Activated CD8-positive, alpha-beta T cell treated with anti-CD3 and anti-CD28 coated beads, Interleukin-2, amount 10 ng/mL, durations not matched to agents 7 days and 5 days (primary cell): ENCODE results near the gene NADSYN1. TPM values are rescaled to one million over a fixed set of nuclear protein-coding genes. Genes with fewer than 3 reads are reported as not detected.
"Not testable (repeated sequence)": the region's sequence is repeated elsewhere in the genome, so short reads cannot be mapped to it uniquely, and the experiment has no call there.

Source experiments
- ATAC-seq: fragments of 150-1000 bp; cut with Tn5 transposase; one replicate; pipeline ENCODE4 v1.10.0; 2021; ENCODE audit warnings: moderate library complexity
- CTCF ChIA-PET: fragments of 350-600 bp; sonication (Branson Sonifier 250); formaldehyde crosslinking; loops from one replicate; lab custom pipeline; 2021; ENCODE audit warnings: antibody characterized with exemption; lab: Charles Lee
- POLR2A ChIA-PET: fragments of 350-600 bp; sonication (Branson Sonifier 250); formaldehyde crosslinking; loops from one replicate; lab custom pipeline; 2021; ENCODE audit warnings: antibody characterized with exemption; lab: Charles Lee
- DNase-seq: peaks from one replicate; pipeline ENCODE4 v3.0.0-alpha.2; 2020
- H3K27ac Mint-ChIP-seq: one replicate; pipeline ENCODE4 v1.8.0; 2021; ENCODE audit warnings: mild to moderate bottlenecking, mixed read lengths
- H3K27me3 Mint-ChIP-seq: one replicate; pipeline ENCODE4 v1.8.0; 2021; ENCODE audit warnings: low read depth, mixed read lengths
- H3K36me3 Mint-ChIP-seq: one replicate; pipeline ENCODE4 v1.8.0; 2021; ENCODE audit warnings: low read depth, mixed read lengths
- H3K4me1 Mint-ChIP-seq: one replicate; pipeline ENCODE4 v1.8.0; 2021; ENCODE audit warnings: low read depth, mixed read lengths
- H3K4me3 Mint-ChIP-seq: one replicate; pipeline ENCODE4 v1.8.0; 2021; ENCODE audit warnings: mild to moderate bottlenecking, mixed read lengths
- H3K9me3 Mint-ChIP-seq: one replicate; pipeline ENCODE4 v1.8.0; 2022; ENCODE audit warnings: mixed read lengths; ENCODE audit not compliant: insufficient read depth
- total RNA-seq, 2 experiments: library from RNA; stranded (reverse); gene quantifications; one replicate each; pipeline ENCODE4 v1.2.3, GENCODE V29; 2021

The NADSYN1 gene
- total RNA-seq, 2 experiments from 2014 or later: 118 to 127 TPM

DNA sequence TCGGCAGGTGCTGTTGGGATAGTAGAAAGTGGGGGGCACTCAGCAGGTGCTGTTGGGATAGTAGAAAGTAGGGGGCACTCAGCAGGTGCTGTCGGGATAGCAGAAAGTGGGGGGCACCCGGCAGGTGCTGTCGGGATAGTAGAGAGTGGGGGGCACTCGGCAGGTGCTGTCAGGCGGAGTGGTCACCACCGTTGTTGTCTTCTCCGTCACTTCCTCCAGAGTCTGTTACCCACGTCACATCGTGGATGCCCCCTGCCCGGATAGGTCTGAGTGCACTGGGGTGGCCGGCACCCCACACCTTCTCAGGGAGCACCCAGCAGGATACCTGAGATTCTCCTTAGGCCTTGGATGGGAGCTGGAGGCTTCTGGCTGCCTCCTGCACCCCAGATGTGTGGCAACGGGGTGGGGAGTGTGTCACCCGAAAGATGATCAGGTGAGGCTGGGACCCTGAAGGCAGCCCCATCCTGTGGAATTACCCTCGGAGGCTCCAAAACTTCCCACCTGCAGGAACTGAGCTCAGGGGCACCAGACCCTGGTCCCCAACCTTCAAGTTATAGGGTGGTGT lies 50.0 kb downstream of the NADSYN1 start:
- ChIA-PET CTCF (no interaction called here), POLR2A (no interaction called here)
- H3K4me1 Mint-ChIP-seq: peaks cover 6% of the 10 kb centered on the region
- DNase-seq (no peak), ATAC-seq (no peak)
- H3K9me3 Mint-ChIP-seq: peaks cover 5% of the 10 kb centered on the region
- peaks cover 54% of the 10 kb centered on the region for H3K36me3 Mint-ChIP-seq
- H3K27me3 Mint-ChIP-seq: no peaks in the 10 kb centered on the region
- no peak overlapping the region for H3K27ac Mint-ChIP-seq
- H3K4me3 Mint-ChIP-seq: no peak overlapping the region

DNA sequence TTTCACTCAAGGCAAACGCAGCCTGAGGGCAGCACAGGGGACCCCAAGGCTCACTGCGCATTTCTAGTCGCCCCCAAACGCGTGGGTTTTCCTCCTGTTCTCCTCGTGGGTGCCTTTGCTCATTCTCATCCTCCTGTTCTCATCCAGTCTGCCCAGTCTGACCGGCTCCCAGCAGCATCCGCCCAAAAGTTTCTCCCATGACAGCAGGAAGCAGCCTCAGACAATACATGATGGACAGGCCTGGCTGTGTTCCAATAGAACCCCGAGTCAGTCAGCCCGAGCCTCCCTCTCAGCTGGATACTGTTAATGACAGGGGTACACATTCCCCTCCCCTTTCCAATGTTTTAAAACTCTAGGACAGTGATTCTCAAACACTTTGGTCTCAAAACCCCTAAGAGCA lies 51.5 kb downstream of the NADSYN1 start:
- no peak for ATAC-seq
- H3K9me3 Mint-ChIP-seq: peaks cover 17% of the 10 kb centered on the region
- ChIA-PET POLR2A (no interaction called here), CTCF (interaction anchor here (0.6 kb wide), 1 partner anchor 1588 kb away, joined by 3 read pairs; no protein-coding TSS in a partner anchor)
- no peak overlapping the region for H3K27ac Mint-ChIP-seq
- H3K4me3 Mint-ChIP-seq: no peak overlapping the region
- DNase-seq: no peak
- peaks cover 42% of the 10 kb centered on the region for H3K36me3 Mint-ChIP-seq
- no peaks in the 10 kb centered on the region for H3K4me1 Mint-ChIP-seq
- H3K27me3 Mint-ChIP-seq: peaks cover 2% of the 10 kb centered on the region

DNA sequence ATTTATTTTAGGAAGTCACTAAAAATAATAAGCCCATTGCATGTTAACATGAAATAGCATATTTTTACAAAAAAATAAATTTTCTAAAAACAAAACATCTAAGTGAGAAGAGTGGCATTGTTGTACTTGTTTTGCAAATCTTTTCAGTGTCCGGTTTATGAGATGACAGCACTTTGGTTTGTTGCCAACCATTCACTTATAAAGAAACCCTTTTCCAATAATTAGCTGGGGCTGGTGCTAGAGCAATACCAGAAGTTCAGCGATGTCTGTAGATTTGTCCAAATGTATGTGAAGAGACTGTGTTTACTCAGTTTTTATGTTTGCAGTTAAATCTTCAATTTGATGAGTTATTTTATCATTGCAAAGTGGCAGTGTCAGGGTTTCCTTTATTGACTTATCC lies 52.0 kb downstream of the NADSYN1 start:
- Mint-ChIP-seq H3K36me3 (peaks cover 40% of the 10 kb centered on the region), H3K4me1 (no peaks in the 10 kb centered on the region), H3K9me3 (peaks cover 21% of the 10 kb centered on the region), H3K27me3 (peaks cover 2% of the 10 kb centered on the region), H3K27ac (no peak overlapping the region), H3K4me3 (no peak overlapping the region)
- DNase-seq: no peak
- ATAC-seq: no peak
- ChIA-PET CTCF (interaction anchor here (0.6 kb wide), 1 partner anchor 1587 kb away, joined by 3 read pairs; no protein-coding TSS in a partner anchor), POLR2A (no interaction called here)

DNA sequence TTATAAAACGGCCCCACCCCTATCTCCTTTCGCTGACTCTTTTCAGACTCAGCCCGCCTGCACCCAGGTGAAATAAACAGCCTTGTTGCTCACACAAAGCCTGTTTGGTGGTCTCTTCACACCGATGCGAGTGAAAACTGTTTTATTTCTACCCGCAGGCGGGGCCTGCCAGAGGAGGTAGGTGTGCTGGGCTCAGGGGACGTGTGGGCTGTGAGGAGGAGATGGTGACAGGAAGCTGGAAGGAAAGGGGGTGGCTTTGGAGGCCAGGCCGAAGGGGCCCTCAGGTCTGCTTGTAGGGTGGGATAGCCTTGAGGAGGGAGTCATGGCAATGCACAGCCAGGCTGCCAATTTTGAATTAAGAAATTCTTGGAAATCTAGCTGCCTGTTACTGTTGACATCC lies 52.8 kb downstream of the NADSYN1 start:
- Mint-ChIP-seq H3K4me1 (no peaks in the 10 kb centered on the region), H3K36me3 (peaks cover 32% of the 10 kb centered on the region), H3K27me3 (peaks cover 2% of the 10 kb centered on the region), H3K9me3 (peaks cover 21% of the 10 kb centered on the region), H3K4me3 (no peak overlapping the region), H3K27ac (no peak overlapping the region)
- ATAC-seq (no peak), DNase-seq (no peak)
- CTCF ChIA-PET: no interaction called here
- POLR2A ChIA-PET: no interaction called here

DNA sequence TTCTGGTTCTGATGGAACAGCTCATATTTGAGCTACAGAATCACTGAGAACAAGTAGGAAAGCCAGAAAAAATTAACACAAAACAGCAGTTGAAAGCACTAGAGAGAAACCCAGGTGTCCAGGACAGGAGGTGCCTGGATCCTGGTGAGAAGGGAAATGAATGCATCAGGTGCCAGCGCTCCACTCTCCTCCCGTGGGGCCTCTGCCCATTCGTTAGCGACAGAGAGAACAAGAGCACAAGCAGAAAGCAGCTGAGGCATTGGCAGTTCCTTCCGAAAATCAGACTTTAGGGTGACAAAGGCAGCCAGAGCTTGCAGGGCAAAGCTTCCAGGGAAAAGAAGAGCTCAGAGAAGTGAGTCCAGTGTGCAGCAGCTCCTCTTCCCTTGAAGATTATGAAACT lies 54.1 kb downstream of the NADSYN1 start:
- Mint-ChIP-seq H3K4me1 (no peaks in the 10 kb centered on the region), H3K4me3 (no peak overlapping the region), H3K27ac (no peak overlapping the region), H3K9me3 (peaks cover 21% of the 10 kb centered on the region), H3K27me3 (peaks cover 2% of the 10 kb centered on the region), H3K36me3 (peaks cover 27% of the 10 kb centered on the region)
- DNase-seq: no peak
- POLR2A ChIA-PET: no interaction called here
- CTCF ChIA-PET: no interaction called here
- no peak for ATAC-seq

DNA sequence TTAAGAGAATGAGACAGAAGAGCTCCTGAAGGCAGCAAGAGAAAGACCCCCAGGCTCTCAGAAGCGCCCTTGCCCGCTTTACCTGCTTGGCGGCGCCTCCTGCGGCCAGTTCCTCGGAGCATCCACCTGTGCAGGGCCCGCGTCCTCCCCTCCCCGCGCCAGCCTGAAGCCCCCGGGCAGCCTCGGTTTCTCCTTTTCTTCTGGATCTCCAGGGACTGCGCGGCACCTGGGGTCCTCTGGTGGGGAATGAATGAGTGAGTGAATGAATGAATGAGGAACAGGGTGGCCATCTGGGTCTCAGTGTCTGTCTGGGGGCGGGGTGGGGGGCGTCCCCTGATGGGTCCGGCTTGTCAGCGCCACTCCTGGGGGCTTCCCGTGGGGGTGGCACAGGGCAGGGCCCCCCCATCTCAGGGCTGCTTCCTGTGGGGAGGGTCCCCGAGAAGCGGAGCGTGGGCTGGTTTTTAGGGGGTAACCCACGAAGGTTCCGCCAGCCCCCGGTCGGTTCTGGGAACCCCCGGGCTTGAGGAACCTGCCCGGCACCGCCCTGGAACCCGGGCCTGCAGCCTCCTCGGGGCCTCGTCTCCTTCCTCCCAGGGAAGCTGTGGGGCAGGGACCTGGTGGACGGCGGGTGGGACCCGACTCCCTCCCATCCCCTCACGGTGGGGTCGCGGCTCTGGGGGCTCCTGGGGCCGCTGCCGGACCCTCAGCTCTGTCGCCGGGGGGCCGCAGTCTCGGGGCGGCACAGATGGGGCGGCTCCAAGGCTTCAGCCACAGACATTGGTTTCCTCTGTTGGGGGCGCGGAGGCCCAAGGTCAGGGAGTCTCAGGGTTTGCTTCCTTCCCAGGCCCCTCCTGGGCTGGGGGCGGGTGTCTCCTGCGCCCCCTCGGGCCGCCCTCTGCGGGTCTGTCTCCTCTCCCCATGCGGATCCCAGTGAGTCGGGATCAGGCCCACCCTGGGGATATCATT lies 65.8 kb downstream of the NADSYN1 start:
- ChIA-PET CTCF (no interaction called here), POLR2A (no interaction called here)
- H3K27me3 Mint-ChIP-seq: no peaks in the 10 kb centered on the region
- H3K4me3 Mint-ChIP-seq: no peak overlapping the region
- no peak overlapping the region for H3K27ac Mint-ChIP-seq
- H3K4me1 Mint-ChIP-seq: no peaks in the 10 kb centered on the region
- no peaks in the 10 kb centered on the region for H3K36me3 Mint-ChIP-seq
- ATAC-seq (no peak), DNase-seq (no peak)
- no peaks in the 10 kb centered on the region for H3K9me3 Mint-ChIP-seq

DNA sequence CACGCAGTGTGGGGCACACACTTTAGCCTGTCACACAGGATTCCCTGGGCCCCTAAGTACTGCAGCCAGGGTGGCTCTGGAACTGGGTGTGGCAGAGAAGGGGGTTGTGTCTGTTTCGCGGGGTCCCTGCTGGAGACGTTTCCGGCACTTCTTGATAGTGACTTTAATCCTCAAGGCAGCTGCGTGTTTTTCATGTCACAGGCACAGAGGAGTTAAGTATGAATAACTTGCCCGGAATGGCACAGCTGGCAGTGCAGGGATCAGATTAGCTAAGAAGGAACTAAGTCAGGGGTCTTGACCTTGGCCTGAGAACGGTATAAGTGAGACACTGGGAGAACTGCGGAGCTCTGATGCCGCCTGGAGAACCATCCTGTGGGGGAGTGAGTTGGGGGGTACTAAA lies 66.5 kb downstream of the NADSYN1 start:
- H3K27ac Mint-ChIP-seq: no peak overlapping the region
- no peaks in the 10 kb centered on the region for H3K4me1 Mint-ChIP-seq
- H3K36me3 Mint-ChIP-seq: no peaks in the 10 kb centered on the region
- POLR2A ChIA-PET: no interaction called here
- ATAC-seq (no peak), DNase-seq (no peak)
- H3K27me3 Mint-ChIP-seq: no peaks in the 10 kb centered on the region
- H3K4me3 Mint-ChIP-seq: no peak overlapping the region
- no peaks in the 10 kb centered on the region for H3K9me3 Mint-ChIP-seq
- CTCF ChIA-PET: no interaction called here

DNA sequence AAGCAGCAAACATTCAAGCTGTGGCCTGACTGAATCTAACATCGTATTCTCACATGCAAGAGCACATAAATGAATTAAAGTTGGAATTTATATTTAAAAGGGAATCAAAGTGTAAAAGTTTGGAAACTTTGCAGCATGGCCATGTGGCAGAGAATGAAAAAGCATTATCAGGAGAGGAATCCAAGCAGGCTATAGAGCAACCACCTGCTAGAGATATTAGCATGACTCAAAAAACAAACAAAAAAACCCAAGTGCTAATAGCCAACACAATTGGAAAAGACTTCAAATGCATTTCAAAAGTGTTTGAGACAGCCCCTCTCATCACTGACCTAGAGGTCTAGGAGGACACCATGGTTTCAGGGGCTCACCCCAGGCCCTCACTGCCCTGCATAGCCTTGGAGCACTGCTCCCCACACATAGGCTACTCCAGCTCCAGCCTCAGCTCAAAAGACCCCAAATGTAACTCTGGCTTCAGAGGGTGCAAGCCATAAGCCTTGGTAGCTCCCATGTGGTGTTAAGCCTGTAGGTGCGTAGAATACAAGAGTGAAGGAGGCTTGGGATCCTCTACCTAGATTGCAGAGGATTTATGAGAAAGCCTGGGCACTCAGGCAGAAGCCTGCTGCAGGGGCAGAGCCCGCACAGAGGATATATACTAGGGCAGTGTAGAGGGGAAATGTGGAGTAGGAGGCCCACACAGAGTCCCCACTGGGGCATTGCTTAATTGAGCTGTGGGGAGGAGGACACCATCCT lies 72.4 kb downstream of the NADSYN1 start:
- Mint-ChIP-seq H3K4me1 (no peaks in the 10 kb centered on the region), H3K27me3 (peaks cover 3% of the 10 kb centered on the region), H3K36me3 (no peaks in the 10 kb centered on the region), H3K9me3 (no peaks in the 10 kb centered on the region), H3K4me3 (no peak overlapping the region), H3K27ac (no peak overlapping the region)
- DNase-seq: no peak
- CTCF ChIA-PET: no interaction called here
- POLR2A ChIA-PET: no interaction called here
- ATAC-seq: no peak

DNA sequence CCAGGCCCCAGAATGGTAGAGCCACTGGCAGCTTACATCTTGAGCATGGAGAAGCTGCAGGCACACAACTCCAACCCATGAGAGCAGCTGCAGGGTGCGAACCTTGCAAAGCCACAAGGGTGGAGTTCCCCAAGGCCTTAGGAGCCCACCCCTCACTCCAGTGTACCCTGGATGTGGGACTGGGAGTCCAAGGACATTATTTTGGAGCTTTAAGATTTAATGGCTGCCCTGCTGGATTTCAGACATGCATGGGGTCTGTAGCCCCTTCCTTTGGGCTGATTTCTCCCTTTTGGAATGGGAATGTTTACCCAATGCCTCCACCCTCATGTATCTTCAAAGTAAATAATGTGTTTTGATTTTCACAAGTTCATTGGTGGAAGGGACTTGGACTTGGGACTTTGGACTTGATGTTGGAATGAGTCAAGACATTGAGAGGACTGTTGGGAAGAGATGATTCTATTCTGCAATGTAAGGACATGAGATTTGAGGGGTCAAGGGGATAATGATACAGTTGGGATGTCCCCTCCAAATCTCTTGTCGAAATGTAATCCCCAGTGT lies 73.0 kb downstream of the NADSYN1 start:
- Mint-ChIP-seq H3K27me3 (peaks cover 6% of the 10 kb centered on the region), H3K27ac (no peak overlapping the region), H3K9me3 (no peaks in the 10 kb centered on the region), H3K36me3 (no peaks in the 10 kb centered on the region), H3K4me1 (no peaks in the 10 kb centered on the region), H3K4me3 (no peak overlapping the region)
- CTCF ChIA-PET: no interaction called here
- DNase-seq: no peak
- POLR2A ChIA-PET: no interaction called here
- ATAC-seq: no peak

DNA sequence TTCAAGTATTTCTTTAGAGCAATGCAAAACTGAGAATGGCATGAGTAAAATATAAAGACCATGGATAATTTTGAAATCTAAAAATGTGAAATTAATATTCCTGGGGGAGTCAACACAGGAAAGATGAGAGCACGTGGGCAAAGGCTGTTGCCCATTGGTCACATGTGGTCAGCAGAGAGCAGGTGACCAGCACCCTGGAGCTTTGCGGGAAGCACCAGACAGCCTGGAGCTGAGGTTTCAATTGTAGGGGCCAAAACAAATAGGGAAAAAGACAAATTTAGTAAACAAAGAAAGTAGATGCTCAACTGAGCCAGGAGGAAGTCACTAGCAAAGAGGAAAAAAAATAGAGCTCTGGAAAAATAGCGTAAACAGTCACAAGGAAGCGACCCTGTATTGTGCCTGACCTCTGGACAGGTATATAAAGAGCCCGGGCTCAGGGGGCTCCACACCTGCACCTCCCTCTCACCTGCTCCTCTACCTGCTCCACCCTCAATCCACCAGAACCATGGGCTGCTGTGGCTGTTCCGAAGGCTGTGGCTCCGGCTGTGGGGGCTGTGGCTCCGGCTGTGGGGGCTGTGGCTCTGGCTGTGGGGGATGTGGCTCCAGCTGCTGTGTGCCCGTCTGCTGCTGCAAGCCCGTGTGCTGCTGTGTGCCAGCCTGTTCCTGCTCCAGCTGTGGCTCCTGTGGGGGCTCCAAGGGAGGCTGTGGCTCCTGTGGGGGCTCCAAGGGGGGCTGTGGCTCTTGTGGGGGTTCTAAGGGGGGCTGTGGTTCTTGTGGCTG lies 74.0 kb downstream of the NADSYN1 start, which contains the start of gene KRTAP5-7:
Gene KRTAP5-7 (plus strand): TSS at position 472 of the 780 bp plus-strand sequence. CDS start 34 bp downstream, at position 506.
- H3K36me3 Mint-ChIP-seq, H3K4me1 Mint-ChIP-seq, DNase-seq, H3K27me3 Mint-ChIP-seq, H3K4me3 Mint-ChIP-seq, ATAC-seq, CTCF ChIA-PET, H3K9me3 Mint-ChIP-seq, H3K27ac Mint-ChIP-seq, POLR2A ChIA-PET: not testable (repeated sequence)

DNA sequence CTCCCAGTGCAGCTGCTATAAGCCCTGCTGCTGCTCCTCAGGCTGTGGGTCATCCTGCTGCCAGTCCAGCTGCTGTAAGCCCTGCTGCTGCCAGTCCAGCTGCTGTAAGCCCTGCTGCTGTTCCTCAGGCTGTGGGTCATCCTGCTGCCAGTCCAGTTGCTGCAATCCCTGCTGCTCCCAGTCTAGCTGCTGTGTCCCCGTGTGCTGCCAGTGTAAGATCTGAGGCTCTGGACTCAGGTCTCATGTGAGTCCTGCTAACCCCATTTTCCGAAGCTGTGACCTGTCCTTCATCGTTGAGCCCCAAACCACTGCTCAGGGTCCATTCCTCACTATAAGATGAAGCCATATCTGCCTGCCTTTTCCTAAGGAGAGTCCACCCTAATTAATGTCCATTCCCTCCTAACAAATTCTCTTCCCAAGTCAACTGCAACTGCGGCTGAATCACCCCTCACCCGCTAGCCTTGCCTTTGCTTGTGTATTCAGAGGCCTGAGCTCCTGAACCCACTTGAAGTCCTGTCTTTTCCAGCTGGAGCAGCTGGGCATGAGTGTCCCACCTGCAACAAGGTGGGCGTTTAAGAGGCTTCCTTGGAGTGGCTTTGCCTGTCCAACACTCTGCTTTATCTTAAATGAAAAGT lies 74.7 kb downstream of the NADSYN1 start:
- H3K4me3 Mint-ChIP-seq: no peak overlapping the region
- no peaks in the 10 kb centered on the region for H3K9me3 Mint-ChIP-seq
- no peak for ATAC-seq
- H3K27me3 Mint-ChIP-seq: peaks cover 8% of the 10 kb centered on the region
- H3K27ac Mint-ChIP-seq: no peak overlapping the region
- H3K36me3 Mint-ChIP-seq: no peaks in the 10 kb centered on the region
- ChIA-PET POLR2A (no interaction called here), CTCF (no interaction called here)
- DNase-seq: no peak
- no peaks in the 10 kb centered on the region for H3K4me1 Mint-ChIP-seq
